ENCODE data around the gene ARL11.
A peak's percentile ranks its signal among the peaks of the same experiment; 100 is the strongest.
"Not testable (repeated sequence)": the region's sequence is repeated elsewhere in the genome, so short reads cannot be mapped to it uniquely, and the experiment has no call there.

Gene ARL11

DNA sequence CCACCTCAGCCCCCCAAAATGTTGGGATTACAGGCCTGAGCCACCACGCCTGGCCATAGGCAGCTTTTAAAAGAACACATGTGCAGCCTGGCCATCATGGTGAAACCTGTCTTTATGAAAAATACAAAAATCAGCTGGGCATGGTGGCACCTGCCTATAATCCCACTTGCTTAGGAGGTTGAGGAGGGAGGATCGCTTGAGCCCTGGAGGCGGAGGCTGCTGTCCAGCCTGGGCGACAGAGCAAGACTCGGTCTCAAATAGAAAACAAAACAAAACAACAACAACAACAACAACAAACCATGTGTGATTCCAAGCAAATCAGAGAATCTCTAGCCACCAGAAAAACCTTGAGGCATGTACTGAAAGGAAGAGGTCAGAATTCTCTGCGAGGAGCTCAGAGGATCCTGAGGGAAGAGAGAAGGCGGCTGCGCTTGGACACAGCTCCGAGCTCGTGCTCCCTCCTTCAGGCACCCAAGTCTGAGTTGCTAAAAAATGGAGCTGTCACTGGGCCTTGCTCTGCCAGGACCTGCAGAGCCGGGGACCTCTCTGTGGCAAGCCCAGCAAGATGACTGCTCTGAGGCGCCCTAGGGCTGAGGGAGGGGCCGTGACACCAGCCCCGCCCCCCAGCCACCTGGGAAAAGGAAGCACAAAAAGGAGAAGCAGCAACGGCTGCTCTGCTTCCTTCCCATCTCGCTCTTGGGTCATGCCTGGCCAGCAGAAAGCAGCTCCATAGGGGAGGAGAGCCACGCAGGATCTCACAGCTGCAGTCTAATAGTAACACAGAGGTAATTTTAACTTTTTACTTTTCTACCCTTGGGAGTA lies at the start of gene ARL11:
ARL11 (plus strand) TSS at position 677 of the 822 bp plus-strand sequence. CDS start 1,941 bp downstream, outside the sequence.
- peak in 2 of 3 experiments; percentile 12 to 18 for DNase-seq (ENCODE audit: low read depth in 2 of 3, low spot score in 2 of 3)

DNA sequence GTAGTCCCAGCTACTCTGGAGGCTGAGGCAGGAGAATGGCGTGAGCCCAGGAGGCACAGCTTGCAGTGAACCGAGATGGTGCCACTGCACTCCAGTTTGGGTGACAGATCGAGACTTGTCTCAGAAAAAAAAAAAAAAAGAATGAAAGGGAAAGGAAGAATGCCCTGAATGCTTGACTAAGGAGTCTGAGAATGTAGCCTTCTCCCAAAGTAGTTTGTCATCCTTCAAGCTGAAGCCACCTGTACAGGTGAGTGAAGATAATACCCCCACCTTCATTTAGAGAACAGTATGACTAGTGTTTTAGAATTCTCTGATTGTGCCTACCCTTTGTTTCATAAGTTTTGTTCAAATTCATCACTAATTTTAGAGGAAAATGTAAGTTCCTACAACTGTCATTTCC lies 48.8 kb upstream of the ARL11 start:
- DNase-seq (ENCODE audit: low read depth in 2 of 3, low spot score in 2 of 3), result no peak

DNA sequence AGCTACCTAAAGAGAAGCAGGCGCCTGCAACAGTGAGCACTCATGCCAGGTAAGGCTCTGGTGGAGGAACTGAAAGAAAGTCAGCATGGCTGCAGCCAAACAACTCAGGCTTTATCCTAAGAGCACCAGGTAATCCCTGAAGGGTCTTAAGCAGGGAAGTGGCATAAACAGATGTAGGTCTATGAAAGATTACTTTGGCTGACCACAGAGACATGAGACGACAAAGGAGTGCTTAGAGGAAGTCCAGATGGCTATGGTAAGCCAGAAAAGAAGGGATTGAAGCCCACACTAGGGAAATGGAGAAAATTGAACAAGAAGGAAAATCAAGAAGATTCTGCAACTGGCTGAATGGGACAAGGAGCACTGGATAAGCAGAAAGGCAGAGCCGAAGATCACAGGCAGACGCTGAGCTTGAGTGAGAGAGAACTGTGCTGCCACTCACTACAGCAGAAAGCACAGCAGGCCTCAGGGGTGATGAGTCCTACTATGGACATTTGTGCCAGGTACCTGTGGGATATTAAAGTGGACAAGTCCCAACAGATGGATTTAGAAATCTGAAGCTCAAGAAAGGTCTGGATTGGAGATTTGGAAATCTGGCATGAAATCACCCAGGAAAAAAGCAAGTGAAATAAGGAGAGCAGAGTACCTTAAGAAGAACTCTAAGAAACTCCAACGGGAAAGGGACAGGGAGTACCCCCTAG lies 47.2 kb upstream of the ARL11 start:
- DNase-seq (ENCODE audit: low read depth in 2 of 3, low spot score in 2 of 3), result no peak

DNA sequence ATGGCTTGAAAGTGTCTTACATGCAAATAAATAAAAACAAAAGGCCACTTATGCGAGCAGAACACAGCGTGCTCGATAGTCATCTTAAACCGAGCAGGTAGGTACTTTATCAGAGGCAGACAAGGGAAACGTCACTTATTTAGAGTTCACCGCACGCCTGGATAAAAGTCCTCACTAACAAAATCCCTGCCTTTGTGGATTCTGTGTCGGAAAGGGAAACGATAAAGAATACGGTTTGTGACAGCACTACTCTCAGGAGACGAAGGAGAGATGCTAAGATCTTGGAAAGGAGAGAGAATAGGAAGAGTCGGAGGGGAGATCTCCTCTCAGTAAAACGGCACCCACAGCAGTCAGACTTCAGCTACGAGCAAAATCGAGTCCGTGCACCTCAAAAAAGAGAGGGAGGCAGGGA lies 43.5 kb upstream of the ARL11 start:
- DNase-seq (ENCODE audit: low read depth in 2 of 3, low spot score in 2 of 3), result no peak

DNA sequence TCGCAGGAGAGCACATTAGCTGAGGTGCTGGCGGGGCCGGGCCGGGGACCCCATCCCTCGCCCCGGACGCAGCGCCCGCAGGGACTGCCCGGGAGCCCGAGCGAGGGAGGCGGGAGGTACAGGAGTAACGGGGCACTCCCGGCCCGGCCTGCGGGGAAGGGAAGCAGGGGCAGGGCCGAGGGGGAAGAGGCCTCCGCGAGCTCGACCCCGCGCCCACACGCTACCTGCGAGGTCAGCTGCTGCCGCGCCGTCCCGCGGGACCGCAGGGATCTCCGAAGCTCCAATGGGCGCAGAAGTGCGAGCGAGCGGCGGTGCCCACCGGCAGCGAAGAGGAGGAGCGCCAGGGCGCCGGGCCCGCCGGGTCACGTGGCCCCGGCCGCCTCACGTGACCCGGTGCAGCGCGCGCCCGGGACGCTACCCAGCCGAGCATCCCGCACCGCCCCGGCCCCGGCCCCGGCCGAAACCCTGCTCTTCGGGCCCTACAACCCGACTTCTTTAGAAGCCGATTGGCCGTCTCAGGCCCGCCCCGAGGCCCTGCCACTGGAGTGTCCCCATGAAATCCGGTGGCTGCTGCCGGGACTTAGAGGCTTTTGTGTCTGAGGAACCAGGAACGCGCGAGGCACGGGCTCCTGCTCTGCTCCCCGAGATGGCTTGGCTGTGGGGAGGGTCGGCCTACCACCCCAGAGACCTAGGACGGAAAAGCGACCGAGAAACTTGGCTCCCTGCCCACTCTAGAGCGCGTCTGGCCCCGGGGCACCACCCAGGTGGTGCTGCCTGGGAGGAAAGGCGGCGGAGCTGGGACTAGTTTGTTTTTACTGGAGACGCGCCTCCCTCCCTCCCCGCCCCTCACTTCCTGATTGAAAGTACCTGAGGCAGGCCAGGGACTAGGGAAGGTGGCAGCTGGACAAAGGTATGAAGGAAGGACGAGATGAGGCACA lies 42.8 kb upstream of the ARL11 start, which contains the start of gene RCBTB1:
RCBTB1 (minus strand) TSS at position 339 of the 938 bp plus-strand sequence. CDS start 18,279 bp downstream, outside the sequence.
- peak; percentile 24 to 58 (median 49) for DNase-seq (ENCODE audit: low read depth in 2 of 3, low spot score in 2 of 3)

DNA sequence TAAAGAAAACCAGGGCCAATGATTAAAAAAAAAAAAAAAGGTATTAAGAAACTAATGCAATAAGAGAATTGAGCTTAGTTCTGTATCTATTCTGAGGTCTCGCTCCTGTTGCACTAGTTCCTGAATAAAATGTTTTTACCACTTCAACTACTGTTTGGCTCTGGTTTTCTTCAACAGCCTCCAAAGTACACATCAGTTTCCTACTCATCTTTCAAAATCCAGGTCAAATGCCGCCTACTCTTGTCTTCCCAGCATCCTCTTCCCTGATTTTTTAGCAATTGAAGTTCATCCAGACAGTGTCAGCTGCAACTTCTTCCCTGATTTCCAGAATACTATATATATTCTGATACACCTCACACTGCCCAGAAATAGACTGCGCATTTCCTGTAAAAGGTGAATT lies 41.6 kb upstream of the ARL11 start:
- no peak for DNase-seq (ENCODE audit: low read depth in 2 of 3, low spot score in 2 of 3)

DNA sequence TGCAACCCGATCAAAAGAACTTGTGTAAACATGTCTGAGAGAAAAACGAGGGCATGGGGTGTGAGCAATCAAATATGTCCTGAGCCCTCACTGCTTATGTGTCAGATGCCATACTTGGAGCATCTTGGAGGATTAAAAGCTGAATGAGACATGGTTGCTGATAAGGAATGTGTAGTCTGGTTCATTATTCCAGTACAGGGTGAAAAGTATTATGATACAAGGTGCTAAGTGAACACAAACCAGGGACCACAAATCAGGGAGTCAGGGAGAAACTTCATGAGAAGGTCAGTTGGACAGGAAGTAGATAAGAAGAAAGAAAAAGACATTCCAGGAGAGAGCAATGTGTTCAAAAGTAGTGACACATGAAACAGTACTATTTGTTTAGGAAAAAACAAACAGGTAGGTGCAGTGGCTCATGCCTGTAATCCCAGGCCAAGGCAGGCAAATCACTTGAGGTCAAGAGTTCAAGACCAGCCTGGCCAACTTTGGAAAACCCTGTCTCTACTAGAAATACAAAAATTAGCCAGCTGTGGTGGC lies 40.9 kb upstream of the ARL11 start:
- DNase-seq (ENCODE audit: low read depth in 2 of 3, low spot score in 2 of 3), result no peak

DNA sequence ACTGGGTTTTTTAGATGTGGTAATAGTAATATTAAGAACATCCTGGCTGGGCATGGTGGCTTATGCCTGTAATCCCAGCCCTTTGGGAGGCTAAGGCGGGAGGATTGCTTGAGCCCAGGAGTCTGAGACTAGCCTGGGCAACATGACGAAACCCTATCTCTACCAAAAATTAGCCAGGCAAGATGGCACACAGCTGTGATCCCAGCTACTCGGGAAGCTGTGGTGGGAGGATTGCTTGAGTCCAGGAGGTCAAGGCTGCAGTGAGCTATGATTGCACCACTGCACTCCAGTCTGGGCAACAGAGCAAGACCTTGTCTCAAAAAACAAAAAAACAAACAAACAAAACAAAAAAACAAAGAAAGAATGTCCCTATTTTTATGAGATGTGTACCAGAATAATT lies 37.6 kb upstream of the ARL11 start:
- not testable (repeated sequence) for DNase-seq (ENCODE audit: low read depth in 2 of 3, low spot score in 2 of 3)

DNA sequence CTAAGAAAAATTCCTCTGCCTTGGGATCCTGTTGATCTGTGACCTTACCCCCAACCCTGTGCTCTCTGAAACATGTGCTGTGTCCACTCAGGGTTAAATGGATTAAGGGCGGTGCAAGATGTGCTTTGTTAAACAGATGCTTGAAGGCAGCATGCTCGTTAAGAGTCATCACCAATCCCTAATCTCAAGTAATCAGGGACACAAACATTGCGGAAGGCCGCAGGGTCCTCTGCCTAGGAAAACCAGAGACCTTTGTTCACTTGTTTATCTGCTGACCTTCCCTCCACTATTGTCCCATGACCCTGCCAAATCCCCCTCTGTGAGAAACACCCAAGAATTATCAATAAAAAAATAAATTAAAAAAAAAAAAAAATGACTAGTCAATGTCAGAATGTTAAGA lies 34.4 kb upstream of the ARL11 start:
- DNase-seq (ENCODE audit: low read depth in 2 of 3, low spot score in 2 of 3), result not testable (repeated sequence)

DNA sequence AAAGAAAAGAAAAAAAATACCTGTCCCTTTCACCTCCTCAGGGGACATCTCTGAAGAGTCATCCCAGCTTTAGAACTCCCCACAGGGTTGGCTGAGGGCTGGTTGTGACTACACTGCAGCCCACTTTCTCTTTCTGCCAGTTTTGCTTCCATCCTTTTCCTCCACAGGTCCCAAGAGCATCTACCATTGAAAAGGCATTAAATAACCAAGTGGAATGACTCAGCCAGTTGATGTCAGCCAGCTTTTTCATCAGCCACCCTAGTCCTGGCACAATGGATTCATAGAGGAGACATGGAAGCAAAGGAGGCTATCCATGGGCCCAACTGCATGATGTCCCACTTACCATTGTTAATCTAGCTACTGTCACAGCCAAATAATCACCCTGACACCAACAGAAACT lies 33.7 kb upstream of the ARL11 start:
- no peak for DNase-seq (ENCODE audit: low read depth in 2 of 3, low spot score in 2 of 3)

DNA sequence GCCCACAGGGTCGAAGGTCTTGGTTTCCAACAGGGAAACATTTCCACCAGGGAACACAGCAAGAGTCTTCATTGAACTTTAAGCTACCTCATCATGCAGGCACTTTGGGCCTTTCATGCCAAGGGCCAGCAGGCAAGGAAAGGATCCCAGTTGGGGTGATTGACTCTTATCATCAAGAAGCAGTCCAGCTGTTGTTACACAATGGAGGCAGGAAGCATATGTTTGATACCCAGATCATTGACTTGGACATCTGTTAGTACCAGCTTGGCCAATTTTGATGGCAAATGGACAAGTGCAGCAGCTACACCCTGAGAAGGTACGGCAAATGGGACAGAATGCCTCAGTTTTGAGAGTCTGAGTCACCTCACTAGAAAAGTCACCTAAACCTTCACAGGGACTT lies 32.1 kb upstream of the ARL11 start:
- DNase-seq (ENCODE audit: low read depth in 2 of 3, low spot score in 2 of 3), result no peak

DNA sequence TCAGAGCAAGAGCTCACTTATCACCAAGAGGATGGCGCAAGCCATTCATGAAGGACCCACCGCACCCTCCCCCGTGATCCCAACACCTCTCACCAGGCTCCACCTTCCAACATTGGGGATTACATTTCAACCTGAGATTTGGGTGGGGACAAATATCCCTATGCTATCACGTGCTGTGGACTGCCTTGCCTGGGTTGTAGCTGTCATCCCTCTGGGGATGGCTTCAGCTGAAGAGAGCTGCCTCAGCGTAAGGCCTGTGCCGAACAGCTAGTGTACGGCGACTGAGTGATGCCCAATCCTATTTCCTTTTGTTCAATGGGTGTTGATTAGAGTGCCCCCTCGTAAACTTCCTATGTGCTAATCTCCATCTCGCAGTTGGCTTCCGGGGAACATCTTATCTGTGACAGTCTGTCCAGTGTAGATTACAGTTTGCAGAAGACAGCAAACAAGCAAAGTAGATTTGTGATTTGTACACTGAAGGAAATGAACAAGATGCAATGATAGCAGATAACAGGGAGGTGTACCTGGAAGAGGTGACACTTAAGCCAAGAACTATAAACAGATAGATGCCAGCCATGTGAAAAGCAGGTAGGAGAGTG lies 31.2 kb upstream of the ARL11 start:
- DNase-seq (ENCODE audit: low read depth in 2 of 3, low spot score in 2 of 3), result no peak

DNA sequence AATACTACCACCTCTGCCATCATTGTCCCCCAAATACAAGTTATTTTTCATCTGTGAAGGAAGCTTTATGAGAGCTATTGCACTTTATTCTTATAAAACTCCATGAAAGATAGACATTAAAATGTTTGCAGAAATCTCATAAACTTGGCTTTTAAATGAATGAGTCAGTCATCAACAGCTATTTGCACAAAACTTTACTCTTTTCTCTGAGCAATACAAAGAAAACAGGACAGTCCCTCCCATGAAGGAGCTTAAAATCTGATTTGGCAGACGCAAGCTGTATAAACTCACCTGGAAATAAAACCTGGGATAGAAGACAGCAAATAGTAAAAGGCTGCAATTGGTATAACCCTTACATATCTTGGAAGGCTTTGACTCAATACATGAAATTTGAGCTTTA lies 26.3 kb upstream of the ARL11 start:
- no peak for DNase-seq (ENCODE audit: low read depth in 2 of 3, low spot score in 2 of 3)

DNA sequence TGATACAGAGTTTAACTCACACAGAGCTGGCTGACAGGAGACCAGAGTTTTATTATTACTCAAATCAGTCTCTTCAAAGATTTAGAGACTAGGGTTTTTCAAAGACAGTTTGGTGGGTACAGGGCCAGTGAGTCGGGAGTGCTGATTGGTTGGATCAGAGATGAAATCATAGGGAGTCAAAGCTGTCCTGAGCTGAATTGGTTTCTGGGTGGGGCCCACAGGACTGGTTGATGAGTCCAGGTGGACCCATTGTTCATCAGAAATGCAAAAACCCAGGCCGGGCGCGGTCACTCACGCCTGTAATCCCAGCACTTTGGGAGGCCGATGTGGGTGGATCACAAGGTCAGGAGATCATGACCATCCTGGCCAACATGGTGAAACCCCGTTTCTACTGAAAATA lies 25.7 kb upstream of the ARL11 start:
- not testable (repeated sequence) for DNase-seq (ENCODE audit: low read depth in 2 of 3, low spot score in 2 of 3)

DNA sequence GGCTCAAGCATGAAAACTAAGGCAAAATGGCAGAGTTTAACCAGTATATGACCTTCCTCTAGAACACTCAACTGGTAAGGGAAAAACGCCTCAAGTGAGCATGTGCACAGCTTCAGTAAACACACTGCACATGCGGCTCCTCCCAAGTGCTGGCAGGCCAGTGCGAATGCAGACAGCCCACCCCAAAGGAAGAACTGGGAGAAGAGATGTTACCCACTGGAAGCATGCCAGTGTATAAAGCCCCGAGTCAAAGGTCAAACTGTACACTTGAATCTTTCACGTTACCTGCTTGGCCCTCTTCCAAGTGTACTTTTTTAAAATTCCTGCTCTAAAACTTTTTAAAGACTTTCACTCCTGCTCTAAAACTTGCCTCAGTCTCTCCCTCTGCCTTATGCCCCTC lies 23.7 kb upstream of the ARL11 start:
- no peak for DNase-seq (ENCODE audit: low read depth in 2 of 3, low spot score in 2 of 3)

DNA sequence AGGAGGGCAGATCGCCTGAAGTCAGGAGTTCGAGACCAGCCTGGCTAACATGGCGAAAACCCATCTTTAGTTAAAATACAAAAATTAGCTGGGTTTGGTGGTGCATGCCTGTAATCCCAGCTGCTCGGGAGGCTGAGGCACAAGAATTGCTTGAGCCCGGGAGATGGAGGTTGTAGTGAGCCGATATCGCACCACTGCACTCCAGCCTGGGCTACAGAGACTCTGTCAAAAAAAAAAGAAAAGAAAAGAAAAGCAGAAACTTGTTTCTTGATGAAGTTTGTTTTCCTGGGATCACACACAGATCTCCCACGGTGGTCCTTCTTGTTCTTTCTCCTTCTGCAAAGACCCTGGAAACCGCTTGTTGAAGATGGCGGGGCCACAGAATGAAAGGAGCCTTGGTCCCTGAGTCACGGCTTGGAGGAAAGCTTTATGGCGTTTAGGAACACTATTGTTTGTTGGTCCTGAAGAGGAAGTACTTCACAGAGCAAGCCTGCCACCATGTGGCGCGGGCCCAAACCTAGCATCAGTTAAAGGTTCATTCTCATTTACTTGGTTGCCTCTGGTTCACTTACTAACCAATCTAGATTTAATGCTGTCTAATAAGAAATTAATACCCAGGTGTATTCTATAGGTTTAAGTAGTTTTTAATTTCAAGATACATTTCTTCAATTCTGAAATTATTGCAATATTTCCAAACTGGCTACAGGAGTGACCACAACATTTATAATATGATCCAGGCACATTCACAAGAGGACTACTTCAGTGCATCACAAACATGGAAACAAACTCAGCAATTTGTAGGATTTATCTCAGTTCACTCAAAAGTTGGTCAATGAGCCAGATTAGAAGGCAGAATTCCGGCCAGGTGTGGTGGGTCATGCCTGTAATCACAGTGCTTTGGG lies 21.3 kb upstream of the ARL11 start:
- DNase-seq (ENCODE audit: low read depth in 2 of 3, low spot score in 2 of 3), result peak; percentile 35 to 44 (median 44)

DNA sequence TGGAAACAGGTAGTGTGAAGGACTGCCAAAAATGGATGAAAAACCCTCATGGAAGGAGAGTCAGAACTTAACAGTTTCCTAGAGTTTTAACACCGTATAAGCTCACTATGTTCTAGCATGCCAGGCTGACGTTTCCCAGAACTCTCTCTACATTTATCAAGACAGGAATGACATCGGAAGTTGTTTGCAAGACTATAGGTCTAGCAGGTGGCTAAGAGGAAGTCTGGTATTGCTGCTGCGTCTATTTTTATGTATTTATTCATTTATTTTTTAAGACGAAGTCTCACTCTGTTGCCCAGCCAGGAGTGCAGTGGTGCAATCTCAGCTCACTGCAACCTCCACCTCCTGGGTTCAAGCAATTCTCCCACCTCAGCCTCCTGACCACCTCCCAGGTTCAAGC lies 20.5 kb upstream of the ARL11 start:
- DNase-seq (ENCODE audit: low read depth in 2 of 3, low spot score in 2 of 3), result no peak

DNA sequence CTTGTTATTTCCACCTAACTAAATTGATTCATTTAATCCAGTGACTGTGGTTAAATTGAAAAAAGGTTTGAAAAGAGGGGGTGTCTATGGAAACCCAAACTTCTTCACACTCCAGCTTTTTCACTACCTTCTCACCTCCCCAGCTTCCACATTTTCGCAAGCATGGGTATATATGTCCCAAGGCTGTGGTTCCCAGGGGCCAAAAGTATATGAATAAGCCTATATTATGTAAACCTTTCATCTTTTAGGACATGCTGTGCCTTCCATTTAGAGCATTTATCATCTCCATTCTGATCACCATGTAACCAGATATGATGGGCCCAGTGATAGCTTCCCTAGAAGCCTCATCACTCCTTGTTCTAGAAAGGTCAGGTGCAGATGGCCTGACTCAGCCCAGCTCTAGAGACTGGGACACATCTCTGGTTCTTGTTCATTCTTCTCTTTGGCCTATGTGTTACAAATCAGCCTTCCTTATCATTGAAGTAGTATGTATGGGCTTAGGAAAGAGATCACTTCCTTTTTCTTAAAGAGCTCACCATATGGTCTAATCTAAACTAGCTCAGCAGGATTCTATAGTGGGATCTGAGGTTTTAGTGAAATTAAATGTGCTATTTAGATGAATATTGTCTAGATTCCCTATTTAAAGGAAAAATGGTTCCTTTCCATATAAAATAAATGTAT lies 19.5 kb upstream of the ARL11 start:
- DNase-seq (ENCODE audit: low read depth in 2 of 3, low spot score in 2 of 3), result no peak

DNA sequence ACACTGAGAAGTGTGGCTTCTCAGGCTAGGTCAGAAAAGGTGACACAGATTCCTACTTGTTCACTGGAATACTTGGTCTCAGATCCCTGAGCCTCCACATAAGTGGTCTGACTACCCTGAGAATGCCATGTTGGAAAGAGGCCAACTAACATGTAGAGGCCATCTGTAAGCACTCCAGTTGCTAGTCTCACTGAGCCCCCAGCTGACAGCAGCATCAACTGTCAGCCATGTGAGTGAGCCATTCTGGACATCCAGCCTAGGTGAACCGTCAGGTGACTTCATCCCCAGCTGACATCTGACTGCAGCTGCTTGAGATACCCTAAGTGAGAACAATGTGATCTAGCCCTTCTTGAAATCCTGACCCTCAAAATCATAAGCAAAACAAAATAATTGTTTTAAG lies 18.1 kb upstream of the ARL11 start:
- no peak for DNase-seq (ENCODE audit: low read depth in 2 of 3, low spot score in 2 of 3)

Measured in activated CD8-positive, alpha-beta memory T cell treated with anti-CD3 and anti-CD28 coated beads for 48 hours (primary cell).